NOMO-1 treated with DMSO at 0.1 percent for 48 hours (cell line): ENCODE measurements around the gene PSMD14.
"Not testable (repeated sequence)": the region's sequence is repeated elsewhere in the genome, so short reads cannot be mapped to it uniquely, and the experiment has no call there.

Experiments used
- DNase-seq: peaks from one replicate; lab custom pipeline; 2025; ENCODE audit not compliant: unreplicated experiment; lab: John Stamatoyannopoulos, UW

The PSMD14 gene

DNA sequence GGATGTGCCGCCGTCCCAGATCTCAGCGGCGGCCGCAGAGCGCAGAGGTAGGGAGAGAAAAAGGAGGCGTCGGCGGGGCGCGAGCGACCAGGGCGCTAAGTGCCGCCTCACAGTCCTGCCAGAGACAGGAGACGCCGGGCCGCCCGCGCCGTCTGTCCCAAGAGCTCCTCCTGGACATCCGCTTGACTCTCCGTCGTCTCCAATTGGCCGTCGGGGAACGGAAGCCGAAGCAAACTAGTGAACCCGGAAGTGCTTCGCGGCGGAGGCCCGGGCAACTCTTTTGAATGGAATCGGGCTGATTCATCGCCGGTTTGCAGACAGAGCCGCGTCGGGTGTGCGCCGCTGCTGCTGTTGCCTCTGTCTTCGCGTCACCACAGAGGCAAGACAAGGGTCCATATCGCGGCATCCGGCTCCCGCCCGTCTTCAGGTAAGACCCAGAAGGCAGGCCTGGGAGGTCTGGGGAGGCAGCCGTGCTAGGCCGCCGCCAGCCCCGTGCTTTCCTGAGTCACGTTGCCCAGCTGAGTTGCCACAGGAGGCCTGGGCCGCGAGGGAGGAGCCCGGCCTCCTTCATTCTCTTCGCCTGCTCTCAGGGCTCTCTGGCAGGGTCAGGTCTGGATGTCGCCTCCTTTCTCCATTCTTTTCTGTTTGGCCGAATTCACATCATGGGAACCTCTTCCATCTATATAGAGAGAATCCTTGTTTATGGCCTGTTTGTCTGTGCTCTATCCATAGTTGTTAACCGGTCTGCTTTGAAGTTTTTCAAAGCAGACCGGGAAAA, at the start of gene PSMD14:
PSMD14 (plus strand) TSS at position 248 of the 778 bp plus-strand sequence. CDS start 10,401 bp downstream, outside the sequence.
- DNase-seq: peak; percentile 95

DNA sequence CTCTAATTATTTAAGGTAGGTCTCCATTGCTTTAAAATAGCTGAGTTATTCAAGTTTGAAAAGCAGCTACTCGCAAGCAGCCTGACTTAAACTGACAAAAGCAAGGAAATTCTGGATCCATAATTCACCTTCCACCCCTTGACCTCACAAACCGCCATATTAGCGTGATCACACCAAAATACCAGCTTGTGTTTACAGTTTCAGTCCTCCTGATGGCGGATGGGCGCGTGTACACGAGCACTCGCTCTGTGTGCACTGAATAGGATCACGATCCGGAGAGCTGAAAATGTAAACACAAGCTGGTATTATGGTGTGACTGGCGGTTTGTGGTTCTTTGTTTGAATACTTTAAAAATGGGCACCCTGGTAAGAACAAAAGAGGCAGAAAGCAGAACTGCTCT, 42.4 kb upstream of the PSMD14 start:
- no peak for DNase-seq

DNA sequence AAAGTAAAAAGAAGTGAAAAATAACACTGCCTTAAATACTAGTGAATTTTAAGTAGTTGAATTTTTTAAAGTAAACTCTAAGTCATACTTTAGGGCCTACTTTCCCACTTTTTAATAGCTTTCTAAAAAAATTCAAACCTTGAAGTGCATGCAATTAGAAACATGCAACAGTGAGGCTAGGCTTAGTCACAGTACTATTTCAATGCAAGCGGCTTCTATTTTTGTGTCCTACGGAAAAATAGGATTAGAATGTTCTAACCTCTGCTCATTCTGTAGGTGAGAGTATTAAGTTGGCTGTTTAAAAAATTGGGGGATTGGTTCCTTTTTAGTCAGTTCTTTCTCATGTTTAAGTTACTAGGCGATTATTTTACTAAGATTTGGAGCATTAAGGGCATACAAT, 39.1 kb upstream of the PSMD14 start:
- no peak for DNase-seq

DNA sequence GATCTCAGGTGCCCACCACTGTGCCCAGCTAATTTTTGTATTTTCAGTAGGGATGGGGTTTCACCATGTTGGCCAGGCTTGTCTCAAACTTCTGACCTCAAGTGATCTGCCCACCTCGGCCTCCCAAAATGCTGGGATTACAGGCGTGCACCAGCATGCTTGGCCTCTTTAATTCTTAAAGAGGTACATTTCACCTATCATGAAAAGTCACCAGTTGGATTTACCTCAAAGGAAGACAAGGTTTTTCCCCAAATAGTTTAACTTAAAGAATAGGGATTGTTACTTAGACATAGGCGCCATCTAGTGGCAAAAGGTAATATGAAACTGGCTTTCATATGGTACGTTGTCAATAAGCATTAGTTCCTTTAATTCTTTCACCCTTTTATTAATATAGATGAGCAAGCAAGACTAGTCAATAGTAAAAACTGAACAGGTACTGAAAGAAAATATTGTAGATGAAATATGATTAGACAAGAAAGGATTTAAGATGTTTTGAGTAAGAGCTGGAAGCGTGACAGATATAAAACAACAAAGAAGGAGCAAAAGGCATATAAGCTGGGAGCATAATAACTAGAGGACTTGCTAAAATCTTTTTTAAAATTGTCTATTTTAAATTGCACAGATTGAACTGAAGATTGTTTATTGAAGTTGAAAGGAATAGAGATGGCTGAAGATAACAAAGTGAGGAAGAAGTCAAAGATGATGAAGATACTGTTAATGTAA, 35.0 kb upstream of the PSMD14 start:
- peak; percentile 54 for DNase-seq

DNA sequence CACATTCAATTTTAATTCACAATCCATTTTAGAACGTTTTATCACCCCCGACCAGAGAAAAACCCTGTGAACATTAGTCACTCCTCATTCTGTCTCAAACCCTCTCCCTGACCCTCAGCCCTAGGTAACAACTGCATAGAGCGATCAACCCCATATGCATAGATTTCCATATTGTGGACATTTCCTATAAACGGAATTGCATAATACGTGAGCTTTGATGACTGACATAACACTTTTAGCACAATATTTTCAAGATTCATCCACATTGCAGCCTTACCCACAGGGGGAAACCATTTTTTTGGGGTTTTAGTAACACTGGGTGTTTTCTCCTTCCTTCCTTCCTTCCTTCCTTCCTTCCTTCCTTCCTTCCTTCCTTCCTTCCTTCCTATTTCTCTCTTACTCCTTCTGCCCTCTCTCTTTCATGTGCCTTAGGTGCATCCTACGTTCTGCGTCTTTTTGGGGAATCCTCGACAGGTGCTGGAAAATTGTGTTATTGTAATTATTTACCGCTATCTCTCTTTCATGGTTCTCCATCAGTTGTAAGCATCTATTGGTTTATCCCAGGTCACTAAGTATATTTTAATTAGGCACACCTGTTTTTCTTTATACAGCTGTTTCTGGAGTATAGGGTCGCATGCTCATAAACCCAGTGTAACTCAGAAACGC, 29.5 kb upstream of the PSMD14 start:
- not testable (repeated sequence) for DNase-seq

DNA sequence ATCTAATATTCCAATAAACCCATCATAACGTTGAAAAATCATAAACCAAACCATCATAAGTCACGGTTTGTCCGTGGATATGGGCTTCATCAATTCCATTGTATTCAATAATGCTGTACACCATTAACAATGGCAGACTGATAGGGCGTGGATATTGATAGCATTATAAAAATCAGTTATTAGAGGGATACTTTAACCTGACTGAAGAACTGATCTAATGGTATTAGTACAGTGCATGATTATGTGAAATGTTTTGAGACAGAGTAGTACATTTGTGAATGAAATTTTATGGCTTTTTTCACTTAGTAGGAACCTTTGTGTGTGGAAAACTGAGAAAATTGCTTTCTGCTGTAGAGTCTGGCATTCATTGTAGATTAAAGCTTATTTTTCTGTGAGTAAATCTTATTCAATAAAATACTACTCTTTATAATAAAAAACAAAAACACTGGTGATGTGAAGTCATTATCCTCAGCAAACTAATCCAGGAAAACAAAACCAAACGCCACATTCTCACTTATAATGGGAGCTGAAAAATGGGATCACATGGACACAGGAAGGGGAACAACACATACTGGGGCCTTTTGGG, 28.9 kb upstream of the PSMD14 start:
- DNase-seq: not testable (repeated sequence)

DNA sequence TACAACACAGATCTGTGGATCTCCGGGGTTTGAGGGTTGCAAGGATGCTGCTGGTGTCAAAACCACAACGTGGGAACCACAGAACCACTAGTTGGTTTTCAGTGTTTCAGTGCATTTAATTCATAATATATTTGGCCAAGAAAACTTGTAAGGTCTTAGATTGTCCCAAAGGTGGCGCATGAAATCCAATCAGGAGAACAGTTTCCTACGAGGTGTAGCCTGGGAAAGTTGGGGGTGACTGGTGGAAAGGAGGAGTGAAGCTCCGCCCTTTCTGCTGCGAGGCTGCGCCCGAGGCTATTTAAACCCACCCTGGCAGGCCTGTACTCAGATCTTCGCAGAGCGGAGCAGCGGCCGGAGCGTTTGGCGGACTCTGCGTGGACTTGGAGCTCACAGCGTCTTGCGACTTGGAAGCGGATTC, 27.3 kb upstream of the PSMD14 start:
- not testable (repeated sequence) for DNase-seq

DNA sequence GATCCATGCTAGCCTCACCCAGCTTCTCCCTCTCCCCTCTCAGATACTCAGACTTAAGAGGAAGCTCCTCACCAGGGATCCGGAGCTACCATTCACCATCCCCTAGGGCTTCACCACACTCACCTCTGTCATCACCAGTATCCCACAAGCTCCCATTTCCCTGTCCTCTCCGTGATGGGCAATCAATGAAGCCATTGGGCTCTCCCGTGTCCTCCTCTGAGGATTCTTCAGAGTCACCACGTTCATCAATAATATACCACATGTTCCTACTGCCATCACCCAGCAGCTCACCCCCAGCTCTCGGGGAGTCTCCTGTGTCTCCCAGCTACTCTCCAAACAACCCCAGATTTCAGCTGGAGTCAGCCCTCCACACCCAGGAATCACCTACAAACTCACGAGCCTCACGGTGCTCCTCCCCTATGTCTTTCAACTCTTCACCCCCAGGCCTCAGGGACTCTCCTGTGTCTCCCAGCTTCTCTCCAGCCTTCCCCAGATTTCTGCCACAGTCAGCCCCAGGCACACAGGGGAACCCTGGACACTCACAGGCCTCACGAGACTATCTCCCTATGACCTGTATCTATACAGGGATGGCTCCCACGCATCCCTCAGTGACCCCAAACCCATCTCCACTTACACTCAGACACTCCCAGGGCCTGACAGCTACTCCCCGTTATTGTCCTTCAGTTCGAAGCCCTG, 26.5 kb upstream of the PSMD14 start:
- DNase-seq: not testable (repeated sequence)

DNA sequence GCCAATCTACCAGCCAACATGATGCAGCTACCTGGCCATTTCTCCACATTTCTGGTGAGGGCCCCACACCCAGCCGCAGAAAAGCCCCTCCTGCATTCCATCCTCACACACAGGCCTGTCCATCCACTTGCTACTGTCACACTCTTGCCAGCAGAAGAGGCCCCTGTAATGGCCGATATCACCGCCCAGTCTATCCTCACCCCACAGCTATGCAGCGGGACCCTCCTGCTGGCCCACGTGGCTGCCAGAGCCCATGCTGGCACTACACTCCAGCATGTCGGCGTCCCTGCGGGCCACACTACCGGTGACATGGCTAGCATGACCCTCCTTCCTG, 25.9 kb upstream of the PSMD14 start:
- DNase-seq: not testable (repeated sequence)

DNA sequence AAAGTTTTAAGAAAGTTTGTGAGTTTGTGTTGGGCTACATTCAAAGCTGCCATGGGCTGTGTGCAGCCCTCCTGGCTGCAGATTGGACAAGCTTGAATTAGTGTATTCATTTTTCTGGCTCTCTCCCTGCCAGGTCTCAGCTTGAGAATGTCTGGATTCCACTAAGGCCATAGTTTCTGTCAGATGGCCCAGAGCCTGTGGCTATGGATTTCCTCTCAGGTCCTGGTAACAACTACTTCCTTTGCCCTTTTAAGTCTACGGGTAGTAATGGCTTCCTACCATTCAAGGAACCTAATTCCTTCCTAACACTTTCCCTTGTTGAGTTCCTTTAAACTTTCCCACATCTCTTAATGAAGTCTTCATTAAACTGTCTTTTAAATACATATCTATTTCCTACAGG, 24.3 kb upstream of the PSMD14 start:
- no peak for DNase-seq

DNA sequence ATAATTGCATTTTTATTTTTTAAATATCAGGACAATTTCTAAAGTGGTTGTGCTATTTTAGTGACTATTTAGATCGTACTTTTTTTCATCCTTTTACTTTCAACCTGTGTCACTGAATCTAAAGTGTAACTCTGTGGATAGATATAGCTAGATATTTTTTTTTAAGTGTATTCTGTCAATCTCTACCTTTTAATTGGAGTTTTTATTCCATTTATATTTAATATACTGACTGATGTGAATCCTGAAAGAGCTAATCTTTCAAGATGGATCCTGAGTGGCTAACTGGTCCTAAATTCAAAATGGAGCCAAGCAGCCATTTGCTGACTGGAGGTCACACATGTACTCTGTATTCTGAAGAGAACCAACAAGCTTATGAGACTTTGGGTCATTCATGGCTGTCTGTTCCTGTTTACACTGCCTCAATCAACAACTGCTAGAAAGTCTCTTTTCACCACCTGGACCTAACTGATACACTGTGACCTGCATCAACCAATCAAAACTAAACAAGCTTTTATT, 4.6 kb upstream of the PSMD14 start:
- DNase-seq: no peak

DNA sequence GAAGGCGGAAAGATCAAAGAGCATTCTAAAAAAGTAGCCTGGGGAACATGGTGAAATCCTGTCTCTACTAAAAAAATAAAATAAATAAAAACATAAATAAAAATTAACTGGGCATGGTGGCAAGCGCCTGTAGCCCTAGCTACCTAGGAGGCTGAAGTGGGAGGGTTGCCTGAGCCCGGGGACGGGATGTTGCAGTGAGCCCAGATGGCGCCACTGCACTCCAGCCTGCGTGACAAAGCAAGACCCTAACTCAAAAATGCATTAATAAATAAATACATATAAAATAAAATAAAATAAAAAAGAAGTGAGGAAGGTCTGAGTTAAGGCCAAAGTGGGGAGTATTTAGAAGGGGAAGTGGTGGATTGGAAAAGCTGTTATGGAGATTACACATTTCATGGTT, 1.3 kb upstream of the PSMD14 start:
- DNase-seq: no peak

DNA sequence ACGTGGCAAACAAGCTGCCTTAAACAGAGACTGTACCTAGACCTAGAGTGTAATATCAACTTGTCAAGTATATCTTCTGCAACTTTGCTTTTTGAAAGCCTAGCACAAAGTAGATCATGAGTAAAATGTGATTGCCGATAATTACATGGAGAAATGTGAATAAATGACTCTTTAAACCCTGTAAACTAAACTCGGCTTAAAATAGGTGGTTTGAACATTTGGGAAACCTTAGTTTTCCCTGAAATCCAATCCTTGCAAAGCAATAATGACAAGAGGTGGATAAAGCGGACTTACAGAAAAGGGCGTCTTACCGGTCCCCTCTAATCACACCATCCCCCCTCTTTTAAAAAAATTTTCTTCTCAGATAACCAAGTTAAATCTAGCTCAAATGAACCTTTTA, 549 bp upstream of the PSMD14 start:
- no peak for DNase-seq

DNA sequence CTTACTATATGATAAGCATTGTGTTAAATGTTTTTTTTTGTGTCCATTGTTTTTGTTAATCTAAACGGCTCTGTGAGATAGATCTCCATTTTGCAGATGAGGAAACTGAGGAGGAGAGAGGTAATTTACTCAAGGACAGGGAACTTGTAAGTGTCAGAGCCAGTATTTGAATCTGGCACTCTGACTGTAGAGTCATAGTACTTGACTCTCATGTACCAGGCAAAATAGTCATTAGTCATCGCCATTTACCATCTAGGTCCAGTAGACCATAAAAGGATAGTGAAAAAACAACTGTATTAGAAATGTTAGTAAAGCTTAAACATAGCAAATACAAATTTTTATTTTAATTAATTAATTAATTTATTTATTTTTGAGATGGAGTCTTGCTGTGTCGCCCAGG, 4.8 kb downstream of the PSMD14 start:
- no peak for DNase-seq

DNA sequence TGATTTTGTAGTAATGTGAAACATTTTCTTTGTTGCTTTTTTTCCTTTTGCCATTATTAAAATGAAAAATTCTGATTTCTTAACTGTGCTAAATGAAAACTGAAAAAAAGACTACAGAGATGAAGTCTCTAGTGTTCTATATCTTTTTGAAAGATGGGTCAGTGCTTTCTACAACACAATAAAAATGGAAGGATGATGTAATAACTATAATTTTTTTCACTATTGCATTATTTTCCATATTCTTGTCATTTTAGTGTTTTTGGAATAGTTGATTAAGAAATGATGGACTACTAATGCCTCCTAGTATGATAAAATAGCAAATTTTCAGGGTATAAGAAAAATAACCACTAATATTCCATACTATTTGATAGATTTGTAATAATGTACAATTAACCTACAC, 7.2 kb downstream of the PSMD14 start:
- DNase-seq: no peak

DNA sequence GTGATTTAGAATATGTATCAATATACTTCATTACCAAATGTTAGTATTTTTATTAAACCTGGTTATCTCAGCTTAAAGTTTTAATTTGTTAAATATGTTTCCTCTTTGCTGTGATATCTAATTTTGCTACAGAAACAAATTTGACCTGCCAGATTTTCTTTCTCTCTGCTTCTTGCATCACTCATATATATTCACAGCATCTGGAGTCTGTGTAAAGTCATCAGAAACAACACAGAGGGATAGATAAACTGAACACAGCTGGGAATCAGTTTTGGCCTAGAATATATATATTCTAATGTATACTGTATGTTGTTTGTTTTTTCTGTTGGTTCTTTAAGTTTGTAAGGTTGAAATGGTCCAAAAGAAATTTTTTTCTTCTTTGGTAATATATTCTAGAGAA, 8.5 kb downstream of the PSMD14 start:
- no peak for DNase-seq

DNA sequence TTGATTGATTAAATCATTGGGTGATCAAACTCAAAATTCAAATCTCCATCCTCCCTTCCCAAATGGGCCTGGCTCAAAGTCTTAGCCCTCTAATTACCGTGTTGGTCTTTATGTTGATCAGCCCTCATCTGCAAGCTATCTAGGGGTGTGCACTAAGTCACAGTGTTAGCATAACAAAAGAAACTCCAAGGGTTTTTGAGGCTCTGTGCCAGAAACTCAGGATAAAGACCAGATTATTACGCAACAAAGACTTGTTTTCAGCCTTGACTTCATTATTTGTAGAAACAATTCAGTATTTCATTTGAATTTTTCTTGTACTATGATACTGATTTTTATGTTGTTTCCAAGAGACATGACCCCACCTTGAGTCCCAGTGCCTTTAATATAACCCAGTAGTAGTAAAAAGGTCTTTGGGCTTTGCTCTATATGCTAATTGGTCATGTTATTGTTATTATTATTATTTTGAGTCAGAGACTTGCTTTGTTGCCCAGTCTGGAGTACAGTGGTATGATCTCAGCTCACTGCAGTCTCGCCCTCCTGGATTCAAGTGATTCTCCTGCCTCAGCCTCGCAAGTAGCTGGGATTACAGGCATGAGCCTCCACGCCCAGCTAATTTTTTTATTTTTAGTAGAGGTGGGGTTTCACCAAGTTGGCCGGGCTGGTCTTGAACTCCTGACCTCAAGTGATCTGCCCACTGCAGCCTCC, 13.9 kb downstream of the PSMD14 start:
- DNase-seq: no peak

DNA sequence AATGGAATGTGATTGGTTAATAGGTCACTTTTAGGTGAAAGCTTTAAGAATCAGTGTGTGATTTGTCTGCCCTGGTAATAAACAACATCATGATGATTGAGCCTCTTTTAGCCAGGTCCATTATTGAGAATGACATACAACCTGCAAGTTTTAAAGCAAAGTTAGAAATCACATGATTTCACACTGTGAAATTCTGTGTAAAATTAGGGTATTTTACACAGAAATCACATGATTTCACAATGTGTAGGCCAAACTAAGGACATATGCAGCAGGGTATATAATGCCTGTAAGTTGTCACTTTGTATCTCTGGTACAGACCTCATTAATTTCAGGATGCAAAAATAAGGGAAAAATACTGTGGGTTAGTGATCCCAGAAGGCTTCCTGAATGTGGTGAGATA, 16.7 kb downstream of the PSMD14 start:
- DNase-seq: no peak

DNA sequence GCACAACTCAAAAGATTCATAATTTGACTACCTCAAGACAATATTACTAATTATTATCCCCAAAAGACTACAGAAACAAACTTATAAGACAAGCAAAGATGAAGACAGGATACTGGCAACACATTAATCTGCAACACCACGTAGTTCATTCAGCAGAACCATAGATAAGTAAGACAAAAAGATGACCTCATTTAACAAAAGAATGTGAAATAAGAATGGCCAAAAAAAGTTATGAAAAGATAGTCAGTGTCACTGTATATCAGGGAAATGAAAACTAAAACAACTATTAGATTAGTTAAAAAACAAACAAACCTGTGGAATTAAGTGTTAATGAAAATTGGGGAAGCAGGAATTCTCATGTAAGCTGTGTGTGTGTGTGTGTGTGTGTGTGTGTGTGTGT, 19.4 kb downstream of the PSMD14 start:
- no peak for DNase-seq

DNA sequence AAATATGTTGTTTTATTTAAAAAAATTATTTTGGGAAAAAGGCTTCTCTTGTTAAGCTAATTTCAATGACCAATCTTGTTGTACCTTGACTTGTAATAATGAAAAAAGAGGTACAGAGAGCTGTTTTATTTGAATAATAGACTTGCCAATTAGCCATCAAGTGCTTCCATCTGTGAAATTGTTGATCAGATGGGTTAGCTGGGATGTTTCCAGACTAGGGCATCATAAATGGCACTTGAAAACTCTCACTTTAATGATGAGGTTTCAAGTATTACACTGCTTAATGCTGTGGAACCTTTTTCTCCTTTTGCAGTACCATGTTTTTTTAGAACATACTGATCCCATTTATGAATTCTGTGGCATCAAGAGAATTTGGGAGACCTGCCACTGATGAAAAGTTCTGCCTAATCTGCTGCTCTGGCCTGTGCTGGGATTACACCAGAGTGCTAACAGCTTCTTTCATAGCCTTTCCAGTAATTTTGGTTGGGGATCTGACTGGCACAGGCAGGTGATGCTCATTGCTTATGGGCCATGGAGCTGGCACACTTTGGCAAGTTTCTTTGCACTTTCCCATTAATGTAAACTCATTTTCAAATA, 24.2 kb downstream of the PSMD14 start:
- no peak for DNase-seq
